Ovary (tissue), 3 donors: ENCODE measurements around the gene GJD3.

ENCODE experiments used
- CTCF ChIP-seq, 3 donors: fragments of 450-650 bp in 2 of 3; fragments of 200-600 bp in 1 of 3; IDR thresholded peaks; one replicate each; pipeline versions ENCODE4 v1.5.1 to v1.8.0; 2016 to 2022; ENCODE audit warnings: antibody characterized with exemption in 3 of 3, mild to moderate bottlenecking in 1 of 3
- EP300 ChIP-seq: sonication (generic); formaldehyde crosslinking; IDR thresholded peaks from one replicate; pipeline ENCODE4 v1.6.1; 2017; ENCODE audit warnings: antibody characterized with exemption
- POLR2A ChIP-seq: fragments of 450-650 bp; IDR thresholded peaks from one replicate; pipeline ENCODE4 v1.6.1; 2017; ENCODE audit warnings: antibody characterized with exemption, mild to moderate bottlenecking, moderate library complexity
- donor health status: DM: no; HTN: no; CAD: no.

- TF ChIP-seq CTCF (IDR thresholded peaks at IDR 0.05) (no peak), POLR2A (no peak), EP300 (no peak)
These were observed 13.3 kb upstream of the GJD3 start for GRCh38 chr17:40377832-40378231.
